Stimulated activated CD8-positive, alpha-beta memory T cell treated with anti-CD3 and anti-CD28 coated beads, Interleukin-15, amount 100 ng/mL, for 24 hours (primary cell): ENCODE data around the gene OGFR.

Experiments used
- DNase-seq: peaks from one replicate; pipeline ENCODE4 v3.0.0-alpha.2; 2020; ENCODE audit warnings: low read depth

Gene OGFR

GRCh38 chr20:62815066-62815991, 10.7 kb downstream of the OGFR start:
- DNase-seq = no peak

GRCh38 chr20:62816031-62816883, 11.6 kb downstream of the OGFR start:
- no peak for DNase-seq

GRCh38 chr20:62816884-62817873, 12.5 kb downstream of the OGFR start, which contains the start of gene COL9A3:
COL9A3 (plus strand) TSS chr20:62817050; CDS start chr20:62817065, 15 bp downstream.
- DNase-seq = no peak

- no peak for DNase-seq
Observed at GRCh38 chr20:62817975-62818591, 13.4 kb downstream of the OGFR start.

GRCh38 chr20:62818592-62819493, 14.2 kb downstream of the OGFR start:
- DNase-seq = no peak

GRCh38 chr20:62819494-62820174, 15.0 kb downstream of the OGFR start:
- no peak for DNase-seq

GRCh38 chr20:62820208-62820961, 15.8 kb downstream of the OGFR start:
- no peak for DNase-seq

- no peak for DNase-seq
Observed at GRCh38 chr20:62820962-62821725, 16.5 kb downstream of the OGFR start.

GRCh38 chr20:62821726-62822210, 17.1 kb downstream of the OGFR start:
- DNase-seq = no peak

- no peak for DNase-seq
Observed at GRCh38 chr20:62822239-62822787, 17.7 kb downstream of the OGFR start.

- no peak for DNase-seq
Observed at GRCh38 chr20:62822788-62823651, 18.4 kb downstream of the OGFR start.

GRCh38 chr20:62823688-62824475, 19.2 kb downstream of the OGFR start:
- DNase-seq = no peak

- no peak for DNase-seq
Observed at GRCh38 chr20:62824476-62825332, 20.1 kb downstream of the OGFR start.

- no peak for DNase-seq
Observed at GRCh38 chr20:62825333-62825985, 20.8 kb downstream of the OGFR start.
